GM18511 (cell line): ENCODE data around the gene MAPK1.
"Not testable (repeated sequence)": the region's sequence is repeated elsewhere in the genome, so short reads cannot be mapped to it uniquely, and the experiment has no call there.

Source experiments
- ATAC-seq: cut with Tn5 transposase; IDR thresholded peaks from one replicate; pipeline ENCODE4 v1.9.1; 2021; ENCODE audit warnings: mild to moderate bottlenecking, moderate library complexity; ENCODE audit not compliant: unreplicated experiment

MAPK1 gene

GRCh38 chr22:21823740-21824444 lies 43.6 kb downstream of the MAPK1 start:
- no peak for ATAC-seq

- no peak for ATAC-seq
These were observed 48.2 kb downstream of the MAPK1 start for GRCh38 chr22:21819183-21819770.

- no peak for ATAC-seq
These were observed 48.8 kb downstream of the MAPK1 start for GRCh38 chr22:21818487-21819182.

- not testable (repeated sequence) for ATAC-seq
These were observed 50.0 kb downstream of the MAPK1 start for GRCh38 chr22:21817497-21817853.

GRCh38 chr22:21816787-21817496 lies 50.5 kb downstream of the MAPK1 start:
- no peak for ATAC-seq

GRCh38 chr22:21816472-21816786 lies 51.0 kb downstream of the MAPK1 start:
- ATAC-seq = no peak

- no peak for ATAC-seq
These were observed 51.5 kb downstream of the MAPK1 start for GRCh38 chr22:21815958-21816357.

GRCh38 chr22:21815357-21815756 lies 52.1 kb downstream of the MAPK1 start:
- ATAC-seq = no peak

GRCh38 chr22:21811982-21812381 lies 55.5 kb downstream of the MAPK1 start:
- no peak for ATAC-seq

GRCh38 chr22:21807544-21808529 lies 59.6 kb downstream of the MAPK1 start:
- no peak for ATAC-seq

- not testable (repeated sequence) for ATAC-seq
These were observed 62.1 kb downstream of the MAPK1 start for GRCh38 chr22:21805325-21805724.

- ATAC-seq = no peak
These were observed 63.6 kb downstream of the MAPK1 start for GRCh38 chr22:21803811-21804249.

- no peak for ATAC-seq
These were observed 64.8 kb downstream of the MAPK1 start for GRCh38 chr22:21802673-21803072.

- ATAC-seq = no peak
These were observed 65.4 kb downstream of the MAPK1 start for GRCh38 chr22:21802056-21802455.

GRCh38 chr22:21801304-21801644 lies 66.2 kb downstream of the MAPK1 start:
- ATAC-seq = not testable (repeated sequence)

GRCh38 chr22:21800552-21801303 lies 66.7 kb downstream of the MAPK1 start:
- ATAC-seq = no peak

- ATAC-seq = no peak
These were observed 69.8 kb downstream of the MAPK1 start for GRCh38 chr22:21797444-21798221.

GRCh38 chr22:21796863-21797262 lies 70.6 kb downstream of the MAPK1 start:
- ATAC-seq = no peak

GRCh38 chr22:21796231-21796630 lies 71.2 kb downstream of the MAPK1 start:
- ATAC-seq = no peak
